ENCODE measurements around the gene SCFD2. TPM values are rescaled to one million over a fixed set of nuclear protein-coding genes. Genes with fewer than 3 reads are reported as not detected.

SCFD2 gene
- total RNA-seq, 2 experiments from 2014 or later = 23.0 to 24.5 TPM

Other genes starting within 250 kb of the SCFD2 start
- gene FIP1L1, start 11.6 kb upstream of the SCFD2 start, total RNA-seq = 10 to 100 TPM; 74.1 to 92.1 TPM
- gene LNX1, start 225.4 kb upstream of the SCFD2 start, total RNA-seq = not detected